Thymus (tissue), 14 donors: Measurements from ENCODE around the gene CX3CL1. TPM values are rescaled to one million over a fixed set of nuclear protein-coding genes. Genes with fewer than 3 reads are reported as not detected.

Source experiments
- DNase-seq, 9 donors: peaks; one replicate each; pipeline ENCODE4 v3.0.0-alpha.2; 2013; ENCODE audit warnings: low spot score in 9 of 9, low read depth in 6 of 9, missing footprints in 1 of 9
- H3K27ac ChIP-seq, 2 donors: one replicate each; pipeline ENCODE4 v1.5.1; 2013; ENCODE audit warnings: control low read depth in 1 of 2, low read depth in 1 of 2, low read length in 1 of 2, mild to moderate bottlenecking in 1 of 2, moderate library complexity in 1 of 2
- H3K27me3 ChIP-seq, 2 donors: one replicate each; pipeline ENCODE4 v1.5.1; 2013; ENCODE audit warnings: low read length in 1 of 2; ENCODE audit not compliant: control insufficient read depth in 2 of 2, insufficient read depth in 1 of 2
- H3K36me3 ChIP-seq, 2 donors: one replicate each; pipeline ENCODE4 v1.5.1; 2013; ENCODE audit warnings: low read length in 1 of 2, mild to moderate bottlenecking in 1 of 2, moderate library complexity in 1 of 2; ENCODE audit not compliant: control insufficient read depth in 2 of 2, insufficient read depth in 2 of 2
- H3K4me1 ChIP-seq, 2 donors: one replicate each; pipeline ENCODE4 v1.5.1; 2013; ENCODE audit warnings: low read length in 2 of 2; ENCODE audit not compliant: control insufficient read depth in 2 of 2, insufficient read depth in 2 of 2
- H3K4me3 ChIP-seq, 2 donors: one replicate each; pipeline ENCODE4 v1.5.1; 2013; ENCODE audit warnings: low read length in 2 of 2, control low read depth in 1 of 2, mild to moderate bottlenecking in 1 of 2
- H3K9me3 ChIP-seq, 2 donors: one replicate each; pipeline ENCODE4 v1.5.1; 2013; ENCODE audit warnings: low read length in 1 of 2, mild to moderate bottlenecking in 1 of 2; ENCODE audit not compliant: control insufficient read depth in 2 of 2, insufficient read depth in 1 of 2
- WGBS: extraction: QIAGEN DNeasy Blood & Tissue Kit; methylation state at CpG from one replicate; pipeline ENCODE4 v1.1.7; 2013; 5-methylcytosine and 5-hydroxymethylcytosine counted together
- long read RNA-seq, 10 donors: transcript quantifications; one replicate each; lab custom pipeline, GENCODE V29; 2026
- polyA plus RNA-seq: library from polyadenylated mRNA; stranded (reverse); fragments of 200-250 nt; gene quantifications from one replicate; pipeline ENCODE4 v1.2.3, GENCODE V29; 2013
- total RNA-seq: library from RNA; stranded (reverse); fragments of 120-200 nt; gene quantifications from one replicate; pipeline ENCODE4 v1.2.4, GENCODE V29; 2013
- donor health status: healthy.

Gene CX3CL1
- 1.4 TPM for total RNA-seq
- 7.2 TPM for polyA plus RNA-seq
- long read RNA-seq, donor 1 = 0 reads
- long read RNA-seq, donor 2 = 0 reads
- long read RNA-seq, donor 3 = 0 reads
- long read RNA-seq, donor 4, partial matches to known transcripts = 0 of 1 reads
- long read RNA-seq, donor 4, other reads (novel, unspliced or antisense) = 0 of 1 reads
- long read RNA-seq, donor 5 = 0 reads
- long read RNA-seq, donor 6 = 0 reads
- long read RNA-seq, donor 7 = 0 reads
- long read RNA-seq, donor 8 = 0 reads
- long read RNA-seq, donor 9, partial matches to known transcripts = 0 of 15 reads
- long read RNA-seq, donor 9, other reads (novel, unspliced or antisense) = 15 of 15 reads
- long read RNA-seq, donor 10, partial matches to known transcripts = 0 of 1 reads
- long read RNA-seq, donor 10, other reads (novel, unspliced or antisense) = 0 of 1 reads

- Histone ChIP-seq H3K27ac (peak within 1 kb of the TSS in 1 of 2 donors; percentile 0), H3K4me1 (peaks cover 0 to 15% of the 10 kb centered on the region in 2 donors), H3K36me3 (no peaks in the 10 kb centered on the region), H3K27me3 (peaks cover 0 to 36% of the 10 kb centered on the region in 2 donors), H3K4me3 (no peak within 1 kb of the TSS), H3K9me3 (no peaks in the 10 kb centered on the region)
- DNase-seq = no peak
- 80% methylated on average over 23 of the region's 23 CpGs for WGBS
These were observed at the start of gene CX3CL1 for GRCh38 chr16:57372372-57373116. CX3CL1 (plus strand) TSS chr16:57372490; CDS start chr16:57372569, 79 bp downstream.

DNA sequence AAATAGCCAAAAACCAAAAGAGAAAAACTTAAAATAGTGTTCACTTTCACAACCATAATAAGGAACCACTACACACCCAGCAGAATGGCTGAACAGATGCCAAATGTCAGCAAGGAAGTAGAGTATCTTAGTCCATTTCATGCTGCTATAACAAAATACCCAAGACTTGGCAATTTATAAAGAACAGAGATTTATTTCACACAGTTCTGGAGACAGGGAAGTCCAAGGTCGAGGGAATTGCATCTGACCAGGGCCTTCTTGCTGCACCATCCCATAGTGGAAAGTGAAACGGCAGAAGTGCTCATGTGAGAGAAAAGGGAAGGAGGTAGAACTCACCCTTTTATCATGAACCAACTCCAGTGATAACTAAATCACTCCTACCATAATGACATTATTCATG is 47.5 kb upstream of the CX3CL1 start:
- Histone ChIP-seq H3K9me3 (no peaks in the 10 kb centered on the region), H3K27ac (no peak overlapping the region)
- no peak for DNase-seq

DNA sequence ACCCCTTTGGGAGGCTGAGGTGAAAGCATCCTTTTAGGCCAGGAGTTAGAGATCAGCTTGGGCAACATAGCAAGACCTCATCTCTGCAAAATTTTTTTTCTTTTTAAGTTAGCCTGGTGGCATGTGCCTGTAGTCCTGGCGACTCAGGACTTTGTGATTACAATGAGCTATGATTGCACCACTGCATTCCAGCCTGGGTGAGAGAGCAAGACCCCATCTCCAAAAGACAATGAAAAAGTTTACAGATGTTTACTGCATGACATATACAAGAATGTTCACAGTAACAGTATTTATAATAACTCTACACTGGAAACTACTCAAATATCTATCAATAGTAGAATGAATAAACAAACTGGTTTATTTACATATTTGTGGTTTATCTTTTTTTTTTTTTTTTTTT is 46.8 kb upstream of the CX3CL1 start:
- Histone ChIP-seq H3K4me3 (no peak overlapping the region), H3K4me1 (no peaks in the 10 kb centered on the region), H3K27ac (no peak overlapping the region), H3K27me3 (no peaks in the 10 kb centered on the region), H3K36me3 (no peaks in the 10 kb centered on the region), H3K9me3 (no peaks in the 10 kb centered on the region)
- WGBS = 96% methylated on average over 1 of the region's 1 CpG
- no peak for DNase-seq

More for the DNA sequence above, 47.5 kb upstream of the CX3CL1 start:
- WGBS = 73% methylated on average over 2 of the region's 2 CpGs
- Histone ChIP-seq H3K4me3 (no peak overlapping the region), H3K4me1 (no peaks in the 10 kb centered on the region), H3K27me3 (no peaks in the 10 kb centered on the region), H3K36me3 (no peaks in the 10 kb centered on the region)

GRCh38 chr16:57329718-57330327 is 42.5 kb upstream of the CX3CL1 start:
- Histone ChIP-seq H3K27me3 (peaks cover 2 to 5% of the 10 kb centered on the region in 2 donors), H3K4me3 (no peak overlapping the region), H3K27ac (no peak overlapping the region), H3K4me1 (no peaks in the 10 kb centered on the region), H3K9me3 (no peaks in the 10 kb centered on the region), H3K36me3 (no peaks in the 10 kb centered on the region)
- no peak for DNase-seq
- 91% methylated on average over 8 of the region's 8 CpGs for WGBS

DNA sequence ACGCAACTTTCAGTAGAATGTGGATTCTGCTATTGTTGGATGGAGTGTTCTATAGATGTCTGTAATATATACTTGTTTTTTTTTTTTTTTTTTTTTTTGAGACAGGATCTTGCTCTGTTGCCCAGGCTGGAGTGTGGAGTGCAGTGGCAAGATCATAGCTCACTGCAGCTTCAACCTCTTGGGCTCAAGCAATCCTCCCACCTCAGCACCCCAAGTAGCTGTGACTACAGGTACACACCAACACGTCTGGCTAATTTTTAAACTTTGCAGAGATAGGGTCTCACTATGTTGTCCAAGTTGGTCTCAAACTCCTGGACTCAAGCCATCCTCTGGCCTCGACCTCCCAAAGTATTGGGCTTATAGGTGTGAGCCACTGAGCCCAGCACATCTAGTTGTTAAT is 40.9 kb upstream of the CX3CL1 start:
- 95% methylated on average over 3 of the region's 3 CpGs for WGBS
- peaks cover 2 to 5% of the 10 kb centered on the region in 2 donors for H3K27me3 ChIP-seq
- H3K9me3 ChIP-seq = no peaks in the 10 kb centered on the region
- DNase-seq = no peak
- H3K27ac ChIP-seq = no peak overlapping the region
- no peak overlapping the region for H3K4me3 ChIP-seq
- H3K4me1 ChIP-seq = no peaks in the 10 kb centered on the region
- H3K36me3 ChIP-seq = no peaks in the 10 kb centered on the region

GRCh38 chr16:57333402-57333801 is 38.9 kb upstream of the CX3CL1 start:
- no peak for DNase-seq
- no peaks in the 10 kb centered on the region for H3K4me1 ChIP-seq
- H3K27me3 ChIP-seq = peaks cover 2 to 5% of the 10 kb centered on the region in 2 donors
- WGBS = 98% methylated on average over 1 of the region's 1 CpG
- no peaks in the 10 kb centered on the region for H3K36me3 ChIP-seq
- no peaks in the 10 kb centered on the region for H3K9me3 ChIP-seq
- no peak overlapping the region for H3K4me3 ChIP-seq
- no peak overlapping the region for H3K27ac ChIP-seq

- Histone ChIP-seq H3K36me3 (no peaks in the 10 kb centered on the region), H3K27ac (no peak overlapping the region), H3K9me3 (no peaks in the 10 kb centered on the region), H3K4me3 (no peak overlapping the region), H3K4me1 (no peaks in the 10 kb centered on the region), H3K27me3 (peaks cover 2 to 5% of the 10 kb centered on the region in 2 donors)
- DNase-seq = no peak
- WGBS = 93% methylated on average over 4 of the region's 4 CpGs
These were observed 36.9 kb upstream of the CX3CL1 start for GRCh38 chr16:57335366-57335765.

DNA sequence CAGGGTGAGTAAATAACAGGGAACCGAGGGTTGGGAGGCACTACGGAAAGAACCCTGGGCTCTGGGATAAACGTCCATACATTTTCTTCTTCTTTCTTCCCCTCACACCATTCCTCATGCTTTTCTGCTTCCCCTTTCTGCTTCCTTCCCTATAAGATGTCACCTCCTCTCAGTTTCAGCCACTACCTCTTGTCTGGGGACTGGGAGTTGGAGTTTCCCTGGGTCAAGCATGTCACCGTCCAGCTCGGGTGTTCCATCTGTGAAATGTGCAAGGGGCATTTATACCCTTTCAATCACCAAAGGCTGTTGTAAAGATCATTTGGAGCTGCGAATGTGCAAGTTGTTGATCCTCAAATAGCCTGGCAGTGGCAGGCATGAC is 31.2 kb upstream of the CX3CL1 start:
- 68% methylated on average over 6 of the region's 6 CpGs for WGBS
- no peak overlapping the region for H3K27ac ChIP-seq
- no peak overlapping the region for H3K4me3 ChIP-seq
- no peak for DNase-seq
- no peaks in the 10 kb centered on the region for H3K27me3 ChIP-seq
- H3K9me3 ChIP-seq = no peaks in the 10 kb centered on the region
- no peaks in the 10 kb centered on the region for H3K36me3 ChIP-seq
- H3K4me1 ChIP-seq = peaks cover 0 to 5% of the 10 kb centered on the region in 2 donors
